ENCODE measurements around the gene TCEANC2. TPM values are rescaled to one million over a fixed set of nuclear protein-coding genes. Genes with fewer than 3 reads are reported as not detected.

TCEANC2 gene
- total RNA-seq, 1 experiment from 2014 or later: 5.7 TPM

GRCh38 chr1:54153535-54154439 is 100.4 kb downstream of the TCEANC2 start:
- no peak for DNase-seq (ENCODE audit: low spot score)
- in situ Hi-C loops (cut with HindIII; ENCODE audit: low sequenced_read_pairs): no loop called here

Other genes starting within 250 kb of the TCEANC2 start
- gene NDC1, start 215.3 kb upstream of the TCEANC2 start, total RNA-seq (2014; rRNA removed; shearing (Covaris generic)): 55.2 and 78.6 TPM in 2 replicates
- gene YIPF1, start 163.8 kb upstream of the TCEANC2 start, total RNA-seq (2014; rRNA removed; shearing (Covaris generic)): 15.3 and 29.1 TPM in 2 replicates
- gene DIO1, start 159.4 kb upstream of the TCEANC2 start, total RNA-seq (2014; rRNA removed; shearing (Covaris generic)): not detected in 2 replicates
- 38.3 and 56.6 TPM in 2 replicates for gene IFT25, start 107.9 kb upstream of the TCEANC2 start, total RNA-seq (2014; rRNA removed; shearing (Covaris generic))
- gene LRRC42, start 107.3 kb upstream of the TCEANC2 start, total RNA-seq (2014; rRNA removed; shearing (Covaris generic)): 60.4 and 94.7 TPM in 2 replicates
- not detected in 2 replicates for gene LDLRAD1, start 35.4 kb upstream of the TCEANC2 start, total RNA-seq (2014; rRNA removed; shearing (Covaris generic))
- 125 and 126 TPM in 2 replicates for gene TMEM59, start 404 bp upstream of the TCEANC2 start, total RNA-seq (2014; rRNA removed; shearing (Covaris generic))
- gene CDCP2, start 99.4 kb downstream of the TCEANC2 start, total RNA-seq (2014; rRNA removed; shearing (Covaris generic)): not detected in 2 replicates
- gene CYB5RL, start 146.4 kb downstream of the TCEANC2 start, total RNA-seq (2014; rRNA removed; shearing (Covaris generic)): 5.5 and 6.2 TPM in 2 replicates
- 190 and 218 TPM in 2 replicates for gene MRPL37, start 146.6 kb downstream of the TCEANC2 start, total RNA-seq (2014; rRNA removed; shearing (Covaris generic))